Muscle layer of colon (tissue), 2 donors: Measurements from ENCODE around the gene MYL10.

Experiments
- H3K27ac ChIP-seq: one replicate; pipeline ENCODE4 v1.7.0; 2013; ENCODE audit warnings: low read depth, mild to moderate bottlenecking, low read length, moderate library complexity
- H3K27me3 ChIP-seq, 2 donors: one replicate each; pipeline ENCODE4 v1.7.0; 2013; ENCODE audit warnings: low read length in 2 of 2, mild to moderate bottlenecking in 2 of 2; ENCODE audit not compliant: insufficient read depth in 2 of 2, control insufficient read depth in 1 of 2
- H3K36me3 ChIP-seq: one replicate; pipeline ENCODE4 v1.7.0; 2013; ENCODE audit warnings: mild to moderate bottlenecking, low read length; ENCODE audit not compliant: insufficient read depth
- H3K4me1 ChIP-seq: one replicate; pipeline ENCODE4 v1.7.0; 2013; ENCODE audit warnings: mild to moderate bottlenecking, low read length; ENCODE audit not compliant: insufficient read depth
- H3K4me3 ChIP-seq, 2 donors: one replicate each; pipeline ENCODE4 v1.7.0; 2013; ENCODE audit warnings: low read length in 2 of 2, low read depth in 1 of 2, mild to moderate bottlenecking in 1 of 2, moderate library complexity in 1 of 2
- H3K9ac ChIP-seq: one replicate; pipeline ENCODE4 v1.7.0; 2013; ENCODE audit warnings: low read length
- H3K9me3 ChIP-seq: one replicate; pipeline ENCODE4 v1.7.0; 2013; ENCODE audit warnings: mild to moderate bottlenecking, low read length
- donor health status: abdominal sarcoma.
- donor health status: Adenocarcinoma of cecum.

MYL10 gene

GRCh38 chr7:101629171-101629570, at the start of gene MYL10:
MYL10 (minus strand) TSS chr7:101629296; CDS start chr7:101629118, 178 bp downstream.
- no peak within 1 kb of the TSS for H3K27ac ChIP-seq
- H3K4me1 ChIP-seq: no peaks in the 10 kb centered on the region
- peaks cover 0 to 21% of the 10 kb centered on the region in 2 donors for H3K27me3 ChIP-seq
- H3K36me3 ChIP-seq: no peaks in the 10 kb centered on the region
- H3K4me3 ChIP-seq: no peak within 1 kb of the TSS
- H3K9ac ChIP-seq: no peak within 1 kb of the TSS
- H3K9me3 ChIP-seq: no peaks in the 10 kb centered on the region

DNA sequence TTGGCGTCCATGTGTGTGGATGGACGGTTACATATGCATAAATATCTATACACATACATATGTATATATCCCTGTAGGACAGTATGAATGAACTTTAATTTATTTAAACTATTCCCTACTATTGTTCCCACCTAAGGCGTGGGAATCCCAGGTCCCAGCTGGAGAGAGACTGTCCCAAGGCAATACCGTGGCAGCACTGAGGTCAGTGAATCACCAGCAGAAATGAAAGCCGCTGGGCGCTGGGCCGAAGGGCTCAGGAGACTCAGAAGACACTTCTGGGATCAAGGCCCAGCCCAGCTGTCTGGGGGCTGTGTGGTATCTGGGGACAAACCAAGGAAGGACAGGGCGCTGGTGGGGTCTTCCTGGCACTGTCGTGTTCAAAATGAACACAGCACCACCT, 49.6 kb upstream of the MYL10 start:
- Histone ChIP-seq H3K36me3 (no peaks in the 10 kb centered on the region), H3K4me1 (peaks cover 9% of the 10 kb centered on the region), H3K27me3 (no peaks in the 10 kb centered on the region), H3K9ac (no peak overlapping the region), H3K27ac (no peak overlapping the region), H3K4me3 (no peak overlapping the region), H3K9me3 (no peaks in the 10 kb centered on the region)

- no peak overlapping the region for H3K4me3 ChIP-seq
- H3K9ac ChIP-seq: no peak overlapping the region
- no peak overlapping the region for H3K27ac ChIP-seq
- H3K4me1 ChIP-seq: peaks cover 9% of the 10 kb centered on the region
- no peaks in the 10 kb centered on the region for H3K27me3 ChIP-seq
- no peaks in the 10 kb centered on the region for H3K36me3 ChIP-seq
- no peaks in the 10 kb centered on the region for H3K9me3 ChIP-seq
Observed at GRCh38 chr7:101677797-101678479, 48.8 kb upstream of the MYL10 start.

DNA sequence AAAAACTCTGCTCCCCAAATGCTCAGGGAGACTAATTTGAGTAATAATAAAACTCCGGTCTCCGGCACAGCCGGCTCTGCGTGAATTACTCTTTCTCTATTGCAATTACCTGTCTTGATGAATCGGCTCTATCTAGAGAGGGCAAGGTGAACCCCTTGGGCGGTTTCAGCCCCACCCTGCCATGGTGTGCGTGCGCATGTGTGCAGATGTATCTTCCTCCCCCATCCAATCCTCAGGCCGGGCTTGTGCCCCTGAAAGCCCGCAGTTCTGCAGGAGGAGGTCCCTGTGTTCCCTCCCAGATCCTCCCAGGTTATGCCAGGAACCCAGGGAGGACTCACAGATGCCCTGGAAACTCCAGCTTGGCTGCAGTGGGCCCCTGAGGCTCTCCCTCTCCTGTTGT, 48.3 kb upstream of the MYL10 start:
- Histone ChIP-seq H3K9ac (no peak overlapping the region), H3K27ac (no peak overlapping the region)

GRCh38 chr7:101676956-101677355, 47.9 kb upstream of the MYL10 start:
- Histone ChIP-seq H3K4me1 (peaks cover 9% of the 10 kb centered on the region), H3K36me3 (no peaks in the 10 kb centered on the region), H3K27me3 (no peaks in the 10 kb centered on the region), H3K9ac (no peak overlapping the region), H3K4me3 (no peak overlapping the region), H3K27ac (no peak overlapping the region), H3K9me3 (no peaks in the 10 kb centered on the region)

More for the DNA sequence above, 48.3 kb upstream of the MYL10 start:
- no peaks in the 10 kb centered on the region for H3K36me3 ChIP-seq
- H3K9me3 ChIP-seq: no peaks in the 10 kb centered on the region
- no peak overlapping the region for H3K4me3 ChIP-seq
- H3K27me3 ChIP-seq: no peaks in the 10 kb centered on the region
- peaks cover 9% of the 10 kb centered on the region for H3K4me1 ChIP-seq

- Histone ChIP-seq H3K36me3 (no peaks in the 10 kb centered on the region), H3K27ac (no peak overlapping the region), H3K9ac (no peak overlapping the region), H3K4me3 (no peak overlapping the region), H3K9me3 (no peaks in the 10 kb centered on the region), H3K4me1 (peaks cover 3% of the 10 kb centered on the region), H3K27me3 (no peaks in the 10 kb centered on the region)
Observed at GRCh38 chr7:101676062-101676598, 47.0 kb upstream of the MYL10 start.

DNA sequence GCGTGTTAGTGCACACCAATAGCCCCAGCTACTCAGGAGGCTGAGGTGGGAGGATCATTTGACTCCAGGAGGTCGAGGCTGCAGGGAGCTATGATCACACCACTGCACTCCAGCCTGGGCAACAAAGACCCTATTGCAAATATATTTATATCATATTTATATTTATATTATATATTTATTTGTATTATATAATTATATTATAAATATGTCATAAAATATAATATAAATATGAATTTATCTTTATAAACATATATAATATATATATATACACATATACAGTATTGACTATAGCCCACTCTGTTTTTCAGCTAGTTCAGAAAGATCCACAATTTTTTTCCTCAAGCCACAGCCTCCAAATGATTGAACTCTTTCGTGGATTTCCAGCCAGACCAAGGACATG, 45.3 kb upstream of the MYL10 start:
- H3K9ac ChIP-seq: no peak overlapping the region

GRCh38 chr7:101673951-101674350, 44.9 kb upstream of the MYL10 start:
- no peak overlapping the region for H3K27ac ChIP-seq
- H3K4me3 ChIP-seq: no peak overlapping the region
- H3K36me3 ChIP-seq: no peaks in the 10 kb centered on the region
- no peaks in the 10 kb centered on the region for H3K27me3 ChIP-seq
- no peaks in the 10 kb centered on the region for H3K4me1 ChIP-seq
- H3K9ac ChIP-seq: no peak overlapping the region
- H3K9me3 ChIP-seq: no peaks in the 10 kb centered on the region

More for the DNA sequence above, 45.3 kb upstream of the MYL10 start:
- no peak overlapping the region for H3K4me3 ChIP-seq
- no peaks in the 10 kb centered on the region for H3K9me3 ChIP-seq
- H3K4me1 ChIP-seq: no peaks in the 10 kb centered on the region
- no peaks in the 10 kb centered on the region for H3K27me3 ChIP-seq
- no peaks in the 10 kb centered on the region for H3K36me3 ChIP-seq
- H3K27ac ChIP-seq: no peak overlapping the region

DNA sequence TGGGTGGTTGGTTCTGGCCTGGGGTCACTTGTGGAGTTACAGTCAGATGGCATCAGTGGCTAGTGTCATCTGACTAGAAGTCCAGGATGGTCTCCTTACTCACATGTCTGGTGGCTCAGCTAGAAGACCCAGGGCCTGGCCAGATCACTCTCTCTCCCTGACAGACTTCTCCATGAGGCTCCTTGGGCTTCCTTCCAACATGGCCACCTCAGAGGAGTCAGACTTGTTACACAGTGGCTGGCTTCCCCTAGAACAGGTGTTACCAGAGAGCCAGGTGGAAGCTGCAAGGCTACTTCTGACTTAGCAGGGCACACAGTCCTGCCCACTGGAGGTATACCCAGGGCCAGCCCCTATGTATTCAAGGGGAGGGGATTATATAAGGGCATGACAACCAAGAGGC, 44.2 kb upstream of the MYL10 start:
- Histone ChIP-seq H3K27ac (no peak overlapping the region), H3K27me3 (no peaks in the 10 kb centered on the region), H3K36me3 (no peaks in the 10 kb centered on the region), H3K4me1 (no peaks in the 10 kb centered on the region), H3K9me3 (no peaks in the 10 kb centered on the region), H3K9ac (no peak overlapping the region), H3K4me3 (no peak overlapping the region)

- Histone ChIP-seq H3K27ac (no peak overlapping the region), H3K9ac (no peak overlapping the region), H3K9me3 (no peaks in the 10 kb centered on the region)
Observed at GRCh38 chr7:101671371-101672356, 42.6 kb upstream of the MYL10 start.

GRCh38 chr7:101669307-101669706, 40.2 kb upstream of the MYL10 start:
- no peak overlapping the region for H3K4me3 ChIP-seq
- no peak overlapping the region for H3K9ac ChIP-seq
- H3K4me1 ChIP-seq: no peaks in the 10 kb centered on the region
- no peaks in the 10 kb centered on the region for H3K36me3 ChIP-seq
- no peaks in the 10 kb centered on the region for H3K9me3 ChIP-seq
- H3K27ac ChIP-seq: no peak overlapping the region
- no peaks in the 10 kb centered on the region for H3K27me3 ChIP-seq

More at GRCh38 chr7:101671371-101672356, 42.6 kb upstream of the MYL10 start:
- H3K4me3 ChIP-seq: no peak overlapping the region
- no peaks in the 10 kb centered on the region for H3K4me1 ChIP-seq
- no peaks in the 10 kb centered on the region for H3K27me3 ChIP-seq
- H3K36me3 ChIP-seq: no peaks in the 10 kb centered on the region
